OCI-LY1 (cell line): ENCODE measurements around the gene SOCS4.

Source experiments
- H2AFZ ChIP-seq: fragments of 200-600 bp; sonication (generic), shearing (Covaris generic); 2 replicates; pipeline ENCODE4 v1.6.0; 2014; ENCODE audit warnings: antibody characterized with exemption, mild to moderate bottlenecking, low read length
- H3F3A ChIP-seq: fragments of 200-600 bp; sonication (generic), shearing (Covaris generic); 2 replicates; pipeline ENCODE4 v1.6.0; 2014; ENCODE audit warnings: mild to moderate bottlenecking, antibody characterized with exemption, low read length, moderate library complexity; ENCODE audit not compliant: insufficient read depth
- H3K27ac ChIP-seq: fragments of 200-600 bp; sonication (generic); 2 replicates; pipeline ENCODE4 v1.5.1; 2014; ENCODE audit warnings: low read length, mixed run types, mild to moderate bottlenecking, low read depth; ENCODE audit not compliant: poor library complexity, severe bottlenecking
- H3K27me3 ChIP-seq: fragments of 200-600 bp; sonication (generic); 2 replicates; pipeline ENCODE4 v1.6.0; 2014; ENCODE audit warnings: antibody characterized with exemption, mild to moderate bottlenecking, low read length, moderate library complexity; ENCODE audit not compliant: insufficient read depth
- H3K36me3 ChIP-seq: fragments of 200-600 bp; sonication (generic); 2 replicates; pipeline ENCODE4 v1.6.1; 2014; ENCODE audit warnings: mild to moderate bottlenecking, antibody characterized with exemption, low read length, moderate library complexity, mixed read lengths; ENCODE audit not compliant: insufficient read depth
- H3K4me1 ChIP-seq: fragments of 200-600 bp; sonication (generic); 2 replicates; pipeline ENCODE4 v1.5.1; 2014; ENCODE audit warnings: mild to moderate bottlenecking, low read length, moderate library complexity; ENCODE audit not compliant: insufficient read depth, severe bottlenecking
- H3K4me2 ChIP-seq: fragments of 200-600 bp; sonication (generic), shearing (Covaris generic); 2 replicates; pipeline ENCODE4 v1.6.1; 2014; ENCODE audit warnings: low read length
- H3K4me3 ChIP-seq: fragments of 200-600 bp; sonication (generic); 2 replicates; pipeline ENCODE4 v1.5.1; 2014; ENCODE audit warnings: low read length, low read depth, mild to moderate bottlenecking, mixed read lengths; ENCODE audit not compliant: poor library complexity, severe bottlenecking
- H3K79me2 ChIP-seq: fragments of 200-600 bp; shearing (Covaris generic); 2 replicates; pipeline ENCODE4 v1.6.1; 2016; ENCODE audit warnings: mixed run types, low read length, mixed read lengths; ENCODE audit not compliant: insufficient read depth
- H3K9ac ChIP-seq: fragments of 200-600 bp; sonication (generic), shearing (Covaris generic); 2 replicates; pipeline ENCODE4 v1.6.1; 2014; ENCODE audit warnings: mild to moderate bottlenecking, low read length, mixed read lengths
- H3K9me2 ChIP-seq: fragments of 200-600 bp; sonication (generic), shearing (Covaris generic); 2 replicates; pipeline ENCODE4 v1.6.1; 2014; ENCODE audit warnings: low read depth, mild to moderate bottlenecking, low read length, mixed read lengths
- H3K9me3 ChIP-seq: fragments of 200-600 bp; shearing (Covaris generic); 2 replicates; pipeline ENCODE4 v1.6.1; 2014; ENCODE audit warnings: low read length, mixed read lengths
- H4K20me1 ChIP-seq: fragments of 200-600 bp; sonication (generic), shearing (Covaris generic); 2 replicates; pipeline ENCODE4 v1.6.0; 2016; ENCODE audit warnings: mild to moderate bottlenecking, low read length; ENCODE audit not compliant: insufficient read depth
- CTCF ChIP-seq: fragments of 200-600 bp; sonication (generic), shearing (Covaris generic); IDR thresholded peaks from 2 replicates; pipeline ENCODE4 v1.5.1; 2017; ENCODE audit warnings: mild to moderate bottlenecking, antibody characterized with exemption, low read length, moderate library complexity, mixed read lengths
- EZH2 ChIP-seq: fragments of 200-600 bp; sonication (generic), shearing (Covaris generic); IDR thresholded peaks from 2 replicates; pipeline ENCODE4 v1.8.0; 2017; ENCODE audit warnings: borderline replicate concordance, mixed run types, mild to moderate bottlenecking, antibody characterized with exemption, low read length, moderate library complexity, mixed read lengths

Gene SOCS4

DNA sequence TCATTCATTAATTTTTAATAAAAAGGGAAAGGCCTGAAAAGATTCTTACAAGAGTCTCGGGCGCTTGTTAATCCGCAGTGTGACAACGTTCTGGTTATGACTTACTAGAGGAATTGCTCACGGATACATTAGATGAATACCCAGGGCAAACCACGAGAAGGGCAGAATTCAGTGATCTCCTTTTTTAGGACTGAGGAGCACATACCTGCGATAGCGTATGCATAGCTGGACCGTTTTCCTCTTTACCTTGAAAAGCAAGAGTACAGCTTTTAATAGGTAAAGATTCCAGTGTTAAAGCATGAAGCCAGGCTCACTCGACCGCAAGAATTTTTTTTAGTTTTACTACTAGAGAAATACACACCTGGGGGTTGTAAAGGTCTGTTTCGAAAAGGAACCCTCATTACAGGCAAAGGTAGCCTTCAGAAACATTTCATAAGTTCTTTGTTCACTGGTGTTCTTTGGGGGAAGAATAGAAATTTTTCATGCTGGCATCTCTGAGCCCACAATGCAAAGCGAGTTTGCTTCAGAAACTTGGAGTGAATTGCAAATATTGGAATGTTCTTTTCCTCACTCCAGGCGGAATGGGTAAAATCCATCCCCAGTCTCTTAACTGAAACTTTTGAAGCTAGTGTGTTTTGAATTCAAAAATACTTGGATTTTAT lies 25.4 kb downstream of the SOCS4 start:
- peaks cover 41% of the 10 kb centered on the region for H3K36me3 ChIP-seq
- no peaks in the 10 kb centered on the region for H3K9me3 ChIP-seq
- H3F3A ChIP-seq = 0 out of 2 replicates have a peak, but pooled peaks cover 7% of the 10 kb centered on the region
- H3K9me2 ChIP-seq = no peaks in the 10 kb centered on the region
- peak overlapping the region; percentile 62 for H3K27ac ChIP-seq
- no peaks in the 10 kb centered on the region for H3K27me3 ChIP-seq
- TF ChIP-seq EZH2 (no peak), CTCF (no peak)
- no peaks in the 10 kb centered on the region for H4K20me1 ChIP-seq
- no peak overlapping the region for H2AFZ ChIP-seq
- peak overlapping the region; percentile 90 for H3K4me3 ChIP-seq
- H3K4me1 ChIP-seq = peaks cover 22% of the 10 kb centered on the region
- peaks cover 55% of the 10 kb centered on the region for H3K79me2 ChIP-seq
- peak overlapping the region; percentile 91 for H3K4me2 ChIP-seq
- H3K9ac ChIP-seq = peak overlapping the region; percentile 95

DNA sequence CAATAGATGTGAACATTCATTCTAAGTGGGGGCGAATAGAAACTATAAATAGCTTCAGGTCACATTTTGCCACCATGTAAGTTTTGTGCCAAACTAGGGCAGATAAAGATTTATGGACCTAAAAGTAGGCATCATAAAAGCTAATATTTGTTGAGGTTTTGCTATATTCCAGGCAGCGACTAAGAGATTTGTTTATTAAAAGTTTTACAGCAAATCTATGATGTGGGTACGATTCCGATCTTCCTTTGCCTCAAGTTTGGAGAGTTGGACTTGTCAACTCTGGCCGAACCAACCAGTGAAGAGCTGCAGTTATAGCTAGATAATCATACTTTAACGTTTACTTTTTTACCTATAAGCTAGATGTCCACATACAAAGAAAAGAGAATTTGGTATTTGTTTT lies 26.0 kb downstream of the SOCS4 start:
- H4K20me1 ChIP-seq = no peaks in the 10 kb centered on the region
- H3K79me2 ChIP-seq = peaks cover 61% of the 10 kb centered on the region
- H3K4me3 ChIP-seq = peak overlapping the region; percentile 90
- peaks cover 22% of the 10 kb centered on the region for H3K4me1 ChIP-seq
- peak overlapping the region; percentile 95 for H3K9ac ChIP-seq
- 0 out of 2 replicates have a peak, but pooled peaks cover 7% of the 10 kb centered on the region for H3F3A ChIP-seq
- H2AFZ ChIP-seq = no peak overlapping the region
- H3K36me3 ChIP-seq = peaks cover 46% of the 10 kb centered on the region
- TF ChIP-seq EZH2 = no peak
- TF ChIP-seq CTCF = no peak
- no peaks in the 10 kb centered on the region for H3K9me2 ChIP-seq
- peak overlapping the region; percentile 91 for H3K4me2 ChIP-seq
- no peaks in the 10 kb centered on the region for H3K9me3 ChIP-seq
- H3K27ac ChIP-seq = peak overlapping the region; percentile 62
- H3K27me3 ChIP-seq = no peaks in the 10 kb centered on the region

GRCh38 chr14:55053500-55053899 lies 26.5 kb downstream of the SOCS4 start:
- Histone ChIP-seq H3K36me3 (peaks cover 50% of the 10 kb centered on the region), H3K9ac (no peak overlapping the region), H3K4me2 (peak overlapping the region; percentile 91; the same call in 1 of the 2 replicates), H4K20me1 (no peaks in the 10 kb centered on the region), H3F3A (0 out of 2 replicates have a peak, but pooled peaks cover 2% of the 10 kb centered on the region), H3K9me3 (no peaks in the 10 kb centered on the region), H3K27ac (no peak overlapping the region), H3K27me3 (no peaks in the 10 kb centered on the region), H3K4me1 (peaks cover 22% of the 10 kb centered on the region), H3K4me3 (peak overlapping the region; percentile 90), H2AFZ (no peak overlapping the region), H3K79me2 (peaks cover 64% of the 10 kb centered on the region), H3K9me2 (no peaks in the 10 kb centered on the region)
- TF ChIP-seq EZH2 = no peak
- TF ChIP-seq CTCF = no peak
